ENCODE data around the gene REEP6. TPM values are rescaled to one million over a fixed set of nuclear protein-coding genes. Genes with fewer than 3 reads are reported as not detected.
A peak's percentile ranks its signal among the peaks of the same experiment; 100 is the strongest.

Gene REEP6
- total and polyA plus RNA-seq, 3 donors from 2014 or later: 386 to 454 (median 429) TPM

DNA sequence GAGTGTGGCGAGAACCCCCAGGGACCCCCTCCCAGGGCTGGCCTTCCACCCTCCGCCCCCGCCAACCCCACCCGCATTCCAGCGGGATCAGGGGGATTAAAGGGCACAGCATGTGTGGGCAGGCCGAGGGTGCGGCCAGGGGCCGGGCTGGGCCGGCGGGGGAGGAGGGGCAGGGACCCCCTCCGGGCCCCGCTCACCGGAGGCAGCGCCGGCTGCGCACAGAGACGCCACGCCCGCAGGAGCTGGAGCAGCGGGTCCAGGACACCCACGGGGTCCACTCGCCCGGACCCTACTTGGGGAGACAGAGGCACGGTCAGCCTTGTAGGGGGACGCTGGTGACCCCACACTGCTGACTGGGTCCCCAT, 19.4 kb downstream of the REEP6 start:
- Histone ChIP-seq H3K9me3 (no peaks in the 10 kb centered on the region), H3K4me1 (peaks cover 20% of the 10 kb centered on the region), H3K27ac (peak overlapping the region; percentile 44 to 64), H3K36me3 (ENCODE audit: low read depth, missing control alignments) (no peaks in the 10 kb centered on the region), H3K27me3 (no peaks in the 10 kb centered on the region), H3K4me3 (no peak overlapping the region)
- no peak for DNase-seq
- intact Hi-C loops (cut with DNase I; ENCODE audit: low total_unique reads): no loop called here
- 48 to 95% methylated on average over 4 to 21 of the region's 25 CpGs for WGBS, 2 donors
- TF ChIP-seq POLR2A (IDR thresholded peaks at IDR 0.05): no peak
- TF ChIP-seq, protein P1, sequence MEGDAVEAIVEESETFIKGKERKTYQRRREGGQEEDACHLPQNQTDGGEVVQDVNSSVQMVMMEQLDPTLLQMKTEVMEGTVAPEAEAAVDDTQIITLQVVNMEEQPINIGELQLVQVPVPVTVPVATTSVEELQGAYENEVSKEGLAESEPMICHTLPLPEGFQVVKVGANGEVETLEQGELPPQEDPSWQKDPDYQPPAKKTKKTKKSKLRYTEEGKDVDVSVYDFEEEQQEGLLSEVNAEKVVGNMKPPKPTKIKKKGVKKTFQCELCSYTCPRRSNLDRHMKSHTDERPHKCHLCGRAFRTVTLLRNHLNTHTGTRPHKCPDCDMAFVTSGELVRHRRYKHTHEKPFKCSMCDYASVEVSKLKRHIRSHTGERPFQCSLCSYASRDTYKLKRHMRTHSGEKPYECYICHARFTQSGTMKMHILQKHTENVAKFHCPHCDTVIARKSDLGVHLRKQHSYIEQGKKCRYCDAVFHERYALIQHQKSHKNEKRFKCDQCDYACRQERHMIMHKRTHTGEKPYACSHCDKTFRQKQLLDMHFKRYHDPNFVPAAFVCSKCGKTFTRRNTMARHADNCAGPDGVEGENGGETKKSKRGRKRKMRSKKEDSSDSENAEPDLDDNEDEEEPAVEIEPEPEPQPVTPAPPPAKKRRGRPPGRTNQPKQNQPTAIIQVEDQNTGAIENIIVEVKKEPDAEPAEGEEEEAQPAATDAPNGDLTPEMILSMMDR (IDR thresholded peaks at IDR 0.05): no peak

DNA sequence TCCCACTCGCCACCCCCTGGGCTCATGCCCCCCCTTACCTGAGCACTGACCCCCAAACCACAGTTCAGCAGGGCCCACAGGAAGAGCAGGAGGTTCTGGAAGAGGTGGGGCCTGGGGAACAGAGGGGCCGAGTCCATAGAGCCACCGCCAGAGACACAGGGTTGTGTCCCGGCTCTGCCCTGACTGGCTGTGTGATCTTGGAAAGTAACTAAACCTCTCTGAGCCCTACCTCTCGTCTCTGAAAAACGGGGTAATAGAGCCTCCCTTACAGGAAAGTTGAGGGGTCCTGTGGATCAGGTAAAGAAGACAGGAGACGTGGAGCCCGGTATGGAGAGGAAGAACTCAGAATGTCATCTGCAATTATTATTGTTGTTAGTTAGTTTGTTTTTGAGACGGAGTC, 19.8 kb downstream of the REEP6 start:
- 72 to 75% methylated on average over 9 of the region's 9 CpGs for WGBS, 2 donors
- Histone ChIP-seq H3K36me3 (ENCODE audit: low read depth, missing control alignments) (no peaks in the 10 kb centered on the region), H3K27ac (peak overlapping the region; percentile 44 to 64), H3K4me1 (peaks cover 20% of the 10 kb centered on the region), H3K27me3 (no peaks in the 10 kb centered on the region), H3K4me3 (no peak overlapping the region), H3K9me3 (no peaks in the 10 kb centered on the region)
- TF ChIP-seq, protein P1 (IDR thresholded peaks at IDR 0.05): no peak
- TF ChIP-seq POLR2A (IDR thresholded peaks at IDR 0.05): no peak
- intact Hi-C loops (cut with DNase I; ENCODE audit: low total_unique reads): no loop called here
- DNase-seq: no peak

DNA sequence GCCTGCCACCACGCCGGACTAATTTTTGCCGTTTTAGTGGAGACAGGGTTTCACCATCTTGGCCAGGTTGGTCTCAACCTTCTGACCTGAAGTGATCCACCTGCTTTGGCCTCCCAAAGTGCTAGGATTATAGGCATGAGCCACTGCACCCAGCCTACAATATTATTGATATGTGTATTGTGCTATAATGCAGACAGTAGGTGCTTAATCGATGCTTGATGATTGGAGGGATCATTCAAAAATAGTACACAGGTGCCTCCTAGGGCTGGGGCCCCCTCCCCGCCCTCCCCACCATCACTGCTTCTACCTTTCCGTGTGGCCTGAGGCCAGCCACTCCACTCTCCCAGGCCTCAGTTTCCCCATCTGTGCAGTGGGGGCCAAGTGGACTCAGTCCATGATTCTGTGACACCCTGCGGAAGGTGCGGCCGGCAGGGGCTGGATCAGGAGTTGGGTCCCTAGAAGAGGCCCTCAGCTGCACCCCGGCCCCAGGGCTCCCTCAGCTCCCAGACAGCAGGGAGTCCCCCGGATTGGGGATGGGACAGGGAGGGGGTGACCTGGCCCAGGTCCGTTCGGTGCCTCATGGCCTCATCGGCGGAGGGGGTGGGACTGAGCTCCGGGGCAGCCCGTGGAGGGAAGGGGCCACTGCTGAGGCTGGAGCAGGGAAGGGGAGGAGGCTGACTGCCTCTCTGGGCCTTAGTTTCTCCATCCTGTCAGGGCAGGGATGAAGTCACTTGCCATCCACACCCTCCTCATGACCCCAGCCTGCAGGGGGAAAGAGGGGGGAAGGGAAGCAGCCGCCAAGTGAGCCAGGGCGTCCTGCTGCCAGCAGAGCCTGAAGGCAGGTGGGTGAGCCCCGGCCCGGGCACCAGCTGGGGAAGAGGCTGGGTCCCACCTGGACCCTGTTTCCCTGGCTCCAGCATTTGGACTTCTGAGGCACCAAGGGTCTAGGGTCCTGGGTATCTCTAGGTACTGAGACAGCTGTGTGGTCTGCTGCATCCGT, 20.6 kb downstream of the REEP6 start:
- Histone ChIP-seq H3K4me1 (peaks cover 20% of the 10 kb centered on the region), H3K9me3 (no peaks in the 10 kb centered on the region), H3K27ac (peak overlapping the region in 1 of 2 donors; percentile 85), H3K4me3 (no peak overlapping the region), H3K27me3 (no peaks in the 10 kb centered on the region), H3K36me3 (ENCODE audit: low read depth, missing control alignments) (no peaks in the 10 kb centered on the region)
- no peak for DNase-seq
- intact Hi-C loops (cut with DNase I; ENCODE audit: low total_unique reads): no loop called here
- 62 to 75% methylated on average over 8 to 22 of the region's 22 CpGs for WGBS, 2 donors
- no peak for TF ChIP-seq POLR2A (IDR thresholded peaks at IDR 0.05)

DNA sequence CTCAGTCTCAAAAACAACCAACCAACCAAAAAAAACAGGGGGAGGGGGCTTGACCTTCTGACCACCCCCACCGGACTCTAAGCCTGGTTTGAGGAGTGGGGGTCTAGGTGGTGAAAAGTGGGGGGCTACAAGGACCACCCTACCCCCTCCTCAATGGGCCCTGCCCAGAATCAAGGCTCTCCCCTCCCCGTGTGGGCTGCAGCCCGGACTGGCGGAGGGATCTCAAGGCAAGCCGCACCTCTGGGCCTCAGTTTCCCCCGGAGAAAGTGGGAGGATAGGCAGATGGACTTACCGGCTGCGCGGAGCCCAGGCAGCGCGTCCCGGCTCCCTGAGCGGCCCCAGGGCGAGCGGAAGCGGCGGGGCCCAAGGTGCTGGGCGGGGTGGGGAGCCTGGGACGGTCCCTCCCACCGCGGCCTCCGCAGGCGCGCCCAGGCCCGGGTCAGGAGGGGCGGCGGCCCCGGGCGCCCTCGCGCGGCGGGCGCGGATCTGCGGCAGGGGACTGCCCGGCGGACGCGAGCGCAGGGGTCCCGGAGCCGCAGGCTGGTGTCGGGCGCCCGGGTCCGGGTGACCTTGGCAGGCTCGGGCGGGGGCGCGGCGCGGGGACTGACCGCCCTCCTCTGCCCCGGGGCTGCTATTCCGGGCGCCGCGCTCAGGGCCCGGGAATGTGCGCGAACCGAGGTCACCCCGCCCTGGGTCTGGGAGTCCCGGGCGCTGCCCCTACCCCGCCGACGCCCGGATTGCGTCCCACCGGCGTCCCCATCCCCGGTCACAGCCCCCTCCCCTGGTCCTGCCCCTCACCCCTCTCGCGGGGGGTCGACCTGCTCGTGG, 21.9 kb downstream of the REEP6 start, which contains the start of gene ADAMTSL5:
Gene ADAMTSL5 (minus strand): TSS at position 349 of the 828 bp plus-strand sequence. CDS start 2,076 bp downstream, outside the sequence.
- no peak for DNase-seq
- TF ChIP-seq POLR2A (IDR thresholded peaks at IDR 0.05): no peak
- TF ChIP-seq, protein P1 (IDR thresholded peaks at IDR 0.05): peak in 1 of 3 experiments; percentile 22
- H3K9me3 ChIP-seq: no peaks in the 10 kb centered on the region
- peaks cover 11% of the 10 kb centered on the region for H3K4me1 ChIP-seq
- intact Hi-C loops (cut with DNase I; ENCODE audit: low total_unique reads): no loop called here
- H3K4me3 ChIP-seq: peak within 1 kb of the TSS; percentile 50 to 56
- H3K27ac ChIP-seq: peak within 1 kb of the TSS; percentile 70 to 85
- WGBS, 2 donors: 3% methylated on average over 5 to 45 of the region's 78 CpGs
- no peaks in the 10 kb centered on the region for H3K27me3 ChIP-seq
- no peaks in the 10 kb centered on the region for H3K36me3 ChIP-seq (ENCODE audit: low read depth, missing control alignments)

Data from testis (tissue), 3 donors.